Measurements from ENCODE around the gene CYP2D6.

CYP2D6 gene

DNA sequence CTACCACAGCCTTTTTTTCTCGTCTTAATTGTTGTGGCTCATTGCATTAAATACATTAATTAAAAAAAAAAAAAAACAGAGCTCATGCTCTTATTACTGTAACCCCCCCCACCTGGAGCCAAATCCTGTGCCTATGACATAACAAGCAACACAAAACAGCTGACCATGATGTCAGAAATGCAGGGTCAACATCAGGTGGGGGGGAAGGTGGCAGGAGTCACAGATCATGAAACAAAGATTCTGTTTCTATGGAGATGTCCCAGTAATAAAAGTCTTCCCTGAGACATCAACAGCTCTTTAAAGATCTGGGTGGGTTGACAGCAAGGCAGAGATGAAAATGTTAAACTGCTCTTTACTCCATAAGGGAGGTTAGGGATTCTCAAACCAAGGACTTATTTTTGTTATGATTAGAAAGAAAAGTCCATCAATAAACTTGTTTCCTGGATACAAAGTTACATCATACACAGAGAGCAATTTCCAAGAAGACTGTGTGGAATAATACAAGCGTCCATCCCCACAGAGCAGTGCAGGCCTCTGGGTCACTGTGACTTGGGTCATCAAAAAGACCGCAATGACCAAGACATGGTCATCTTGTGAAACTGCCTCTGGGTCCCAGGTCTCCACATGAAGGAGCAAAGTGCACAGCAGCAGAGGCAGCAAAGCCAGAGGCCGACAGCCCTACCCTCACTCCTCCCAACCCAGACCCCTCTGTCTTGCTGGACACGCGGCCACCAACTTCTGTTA is 42.7 kb upstream of the CYP2D6 start:
- no peak for TF ChIP-seq EZH2 (IDR thresholded peaks at IDR 0.05; ENCODE audit: borderline replicate concordance, low read length)
- TF ChIP-seq, protein P1, sequence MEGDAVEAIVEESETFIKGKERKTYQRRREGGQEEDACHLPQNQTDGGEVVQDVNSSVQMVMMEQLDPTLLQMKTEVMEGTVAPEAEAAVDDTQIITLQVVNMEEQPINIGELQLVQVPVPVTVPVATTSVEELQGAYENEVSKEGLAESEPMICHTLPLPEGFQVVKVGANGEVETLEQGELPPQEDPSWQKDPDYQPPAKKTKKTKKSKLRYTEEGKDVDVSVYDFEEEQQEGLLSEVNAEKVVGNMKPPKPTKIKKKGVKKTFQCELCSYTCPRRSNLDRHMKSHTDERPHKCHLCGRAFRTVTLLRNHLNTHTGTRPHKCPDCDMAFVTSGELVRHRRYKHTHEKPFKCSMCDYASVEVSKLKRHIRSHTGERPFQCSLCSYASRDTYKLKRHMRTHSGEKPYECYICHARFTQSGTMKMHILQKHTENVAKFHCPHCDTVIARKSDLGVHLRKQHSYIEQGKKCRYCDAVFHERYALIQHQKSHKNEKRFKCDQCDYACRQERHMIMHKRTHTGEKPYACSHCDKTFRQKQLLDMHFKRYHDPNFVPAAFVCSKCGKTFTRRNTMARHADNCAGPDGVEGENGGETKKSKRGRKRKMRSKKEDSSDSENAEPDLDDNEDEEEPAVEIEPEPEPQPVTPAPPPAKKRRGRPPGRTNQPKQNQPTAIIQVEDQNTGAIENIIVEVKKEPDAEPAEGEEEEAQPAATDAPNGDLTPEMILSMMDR (IDR thresholded peaks at IDR 0.05; ENCODE audit: low read length): no peak
- Histone ChIP-seq H3K36me3 (ENCODE audit: insufficient read depth, low read length) (peaks cover 13% of the 10 kb centered on the region; the same call in 1 of the 2 replicates), H3K4me2 (ENCODE audit: low read length) (no peak overlapping the region), H3K27me3 (ENCODE audit: insufficient read depth, low read length) (no peaks in the 10 kb centered on the region), H3K9ac (ENCODE audit: low read length) (no peak overlapping the region), H3K4me3 (ENCODE audit: low read depth, low read length, poor library complexity, severe bottlenecking) (no peak overlapping the region), H3K27ac (ENCODE audit: low read depth, low read length, poor library complexity, severe bottlenecking) (no peak overlapping the region), H3K9me2 (ENCODE audit: low read depth, low read length) (no peaks in the 10 kb centered on the region), H3K4me1 (ENCODE audit: insufficient read depth, low read length, severe bottlenecking) (peaks cover 4% of the 10 kb centered on the region), H3F3A (ENCODE audit: insufficient read depth, low read length) (no peaks in the 10 kb centered on the region), H3K79me2 (ENCODE audit: insufficient read depth, low read length) (no peaks in the 10 kb centered on the region), H2AFZ (ENCODE audit: low read length) (no peak overlapping the region), H3K9me3 (ENCODE audit: low read length) (no peaks in the 10 kb centered on the region), H4K20me1 (ENCODE audit: insufficient read depth, low read length) (no peaks in the 10 kb centered on the region)

DNA sequence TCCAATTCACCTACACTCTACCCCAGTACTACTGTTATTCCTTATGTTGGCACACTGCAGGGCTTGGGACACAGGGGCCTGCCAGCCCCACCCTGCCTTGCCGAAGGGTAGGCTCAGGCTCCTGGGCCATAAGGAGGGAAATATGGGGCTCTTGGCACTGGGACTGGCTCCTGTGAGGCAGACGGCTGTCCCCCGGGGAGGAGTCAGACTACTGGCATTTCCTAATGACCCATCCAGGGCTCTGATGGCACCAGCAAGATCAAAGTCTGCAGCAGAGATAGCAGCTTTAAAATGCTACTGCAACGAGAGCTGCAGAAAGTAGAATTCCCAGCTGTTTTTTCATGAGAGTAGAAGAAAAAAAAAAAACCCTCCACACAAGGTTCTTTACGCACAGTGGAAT is 42.2 kb upstream of the CYP2D6 start:
- Histone ChIP-seq H3K4me2 (ENCODE audit: low read length) (no peak overlapping the region), H3K9ac (ENCODE audit: low read length) (no peak overlapping the region), H3K27ac (ENCODE audit: low read depth, low read length, poor library complexity, severe bottlenecking) (peak overlapping the region; percentile 26), H3K4me1 (ENCODE audit: insufficient read depth, low read length, severe bottlenecking) (peaks cover 4% of the 10 kb centered on the region), H3K4me3 (ENCODE audit: low read depth, low read length, poor library complexity, severe bottlenecking) (no peak overlapping the region), H3K9me3 (ENCODE audit: low read length) (no peaks in the 10 kb centered on the region), H2AFZ (ENCODE audit: low read length) (no peak overlapping the region), H3F3A (ENCODE audit: insufficient read depth, low read length) (no peaks in the 10 kb centered on the region), H4K20me1 (ENCODE audit: insufficient read depth, low read length) (no peaks in the 10 kb centered on the region), H3K36me3 (ENCODE audit: insufficient read depth, low read length) (peaks cover 13% of the 10 kb centered on the region; the same call in 1 of the 2 replicates), H3K9me2 (ENCODE audit: low read depth, low read length) (no peaks in the 10 kb centered on the region), H3K79me2 (ENCODE audit: insufficient read depth, low read length) (no peaks in the 10 kb centered on the region), H3K27me3 (ENCODE audit: insufficient read depth, low read length) (no peaks in the 10 kb centered on the region)
- no peak for TF ChIP-seq EZH2 (IDR thresholded peaks at IDR 0.05; ENCODE audit: borderline replicate concordance, low read length)
- TF ChIP-seq, protein P1 (IDR thresholded peaks at IDR 0.05; ENCODE audit: low read length): no peak

DNA sequence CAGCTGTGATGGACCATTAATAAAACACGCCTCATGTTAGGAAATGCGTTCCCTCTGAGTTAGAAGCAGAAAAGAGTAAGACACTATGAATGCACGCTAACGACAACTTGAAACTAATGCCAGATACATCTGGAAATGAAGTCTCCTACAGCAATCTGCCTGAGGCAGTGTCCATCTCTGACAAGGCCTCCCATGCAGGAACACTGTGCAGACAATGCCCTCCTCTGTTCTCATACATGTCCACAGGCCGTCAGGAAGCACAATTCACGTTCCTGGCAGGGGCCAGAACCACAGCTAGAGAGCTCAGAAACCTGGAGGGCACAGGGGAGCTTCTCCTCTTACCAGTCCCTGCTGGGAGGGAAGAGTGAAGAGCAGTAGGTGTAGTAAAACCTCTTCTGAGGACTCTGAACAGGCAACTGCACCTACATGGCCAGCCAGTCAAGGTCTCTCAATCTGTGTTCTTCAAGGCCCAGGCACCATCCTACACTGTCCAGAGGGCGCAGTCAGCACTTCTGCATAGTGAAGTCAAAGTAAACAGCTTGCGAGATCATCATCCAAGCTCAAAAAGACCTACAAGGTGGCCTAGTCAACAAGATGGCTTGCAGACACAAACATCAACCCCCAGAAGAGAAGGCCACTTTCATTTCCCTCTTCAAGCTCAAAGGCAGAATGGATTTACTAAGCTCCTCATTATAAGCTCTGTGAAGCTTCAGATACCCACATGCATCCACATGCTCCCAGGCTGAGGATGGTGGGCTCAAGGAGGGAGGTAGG is 41.5 kb upstream of the CYP2D6 start:
- Histone ChIP-seq H3K9ac (ENCODE audit: low read length) (no peak overlapping the region), H3K27ac (ENCODE audit: low read depth, low read length, poor library complexity, severe bottlenecking) (peak overlapping the region; percentile 26), H3K9me2 (ENCODE audit: low read depth, low read length) (no peaks in the 10 kb centered on the region), H3F3A (ENCODE audit: insufficient read depth, low read length) (no peaks in the 10 kb centered on the region), H3K9me3 (ENCODE audit: low read length) (no peaks in the 10 kb centered on the region), H4K20me1 (ENCODE audit: insufficient read depth, low read length) (no peaks in the 10 kb centered on the region), H3K4me2 (ENCODE audit: low read length) (no peak overlapping the region), H3K4me1 (ENCODE audit: insufficient read depth, low read length, severe bottlenecking) (peaks cover 4% of the 10 kb centered on the region), H3K4me3 (ENCODE audit: low read depth, low read length, poor library complexity, severe bottlenecking) (no peak overlapping the region), H2AFZ (ENCODE audit: low read length) (no peak overlapping the region), H3K36me3 (ENCODE audit: insufficient read depth, low read length) (peaks cover 19% of the 10 kb centered on the region; the same call in 1 of the 2 replicates), H3K27me3 (ENCODE audit: insufficient read depth, low read length) (no peaks in the 10 kb centered on the region), H3K79me2 (ENCODE audit: insufficient read depth, low read length) (no peaks in the 10 kb centered on the region)
- TF ChIP-seq, protein P1 (IDR thresholded peaks at IDR 0.05; ENCODE audit: low read length): no peak
- no peak for TF ChIP-seq EZH2 (IDR thresholded peaks at IDR 0.05; ENCODE audit: borderline replicate concordance, low read length)

All from OCI-LY1 (cell line).